Neural progenitor cell (in vitro differentiated cells): ENCODE results near the gene SHISAL2A.

Experiments
- CTCF ChIP-seq: fragments of 200-600 bp; sonication (generic); IDR thresholded peaks from 2 replicates; pipeline ENCODE4 v1.5.1; 2017; ENCODE audit warnings: antibody characterized with exemption, mild to moderate bottlenecking
- EZH2 ChIP-seq: fragments of 200-600 bp; sonication (generic); IDR thresholded peaks from 2 replicates; pipeline ENCODE4 v1.6.1; 2017; ENCODE audit warnings: antibody characterized with exemption, mild to moderate bottlenecking, moderate library complexity
- EZH2phosphoT487 ChIP-seq: fragments of 200-600 bp; sonication (generic); IDR thresholded peaks from 2 replicates; pipeline ENCODE4 v1.6.1; 2017; ENCODE audit warnings: antibody characterized with exemption

DNA sequence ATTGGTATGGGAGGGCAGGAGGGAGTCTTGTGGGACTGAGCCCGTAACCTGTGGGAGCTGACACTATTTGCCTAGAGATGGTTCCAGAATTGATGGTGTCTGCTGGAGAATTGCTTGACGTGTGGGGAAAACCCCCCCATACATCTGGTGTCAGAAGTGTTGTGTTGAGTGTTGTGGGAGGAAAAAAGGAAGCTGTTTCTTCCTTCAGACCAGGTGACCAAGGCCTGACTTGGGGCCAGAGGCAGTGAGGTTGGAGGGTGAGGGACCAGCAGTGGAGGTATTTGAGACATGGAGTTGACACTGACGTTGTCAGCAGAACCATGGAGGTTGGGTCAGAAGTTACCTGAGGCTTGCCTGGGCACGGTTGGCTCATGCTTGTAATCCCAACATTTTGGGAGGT lies 8.3 kb downstream of the SHISAL2A start:
- TF ChIP-seq CTCF (no peak), EZH2phosphoT487 (no peak), EZH2 (no peak)
